ENCODE measurements around the gene TMEM134. TPM values are rescaled to one million over a fixed set of nuclear protein-coding genes. Genes with fewer than 3 reads are reported as not detected.
"Not testable (repeated sequence)": the region's sequence is repeated elsewhere in the genome, so short reads cannot be mapped to it uniquely, and the experiment has no call there.

TMEM134 gene
- total RNA-seq, 1 donor from 2014 or later: 38.9 TPM

DNA sequence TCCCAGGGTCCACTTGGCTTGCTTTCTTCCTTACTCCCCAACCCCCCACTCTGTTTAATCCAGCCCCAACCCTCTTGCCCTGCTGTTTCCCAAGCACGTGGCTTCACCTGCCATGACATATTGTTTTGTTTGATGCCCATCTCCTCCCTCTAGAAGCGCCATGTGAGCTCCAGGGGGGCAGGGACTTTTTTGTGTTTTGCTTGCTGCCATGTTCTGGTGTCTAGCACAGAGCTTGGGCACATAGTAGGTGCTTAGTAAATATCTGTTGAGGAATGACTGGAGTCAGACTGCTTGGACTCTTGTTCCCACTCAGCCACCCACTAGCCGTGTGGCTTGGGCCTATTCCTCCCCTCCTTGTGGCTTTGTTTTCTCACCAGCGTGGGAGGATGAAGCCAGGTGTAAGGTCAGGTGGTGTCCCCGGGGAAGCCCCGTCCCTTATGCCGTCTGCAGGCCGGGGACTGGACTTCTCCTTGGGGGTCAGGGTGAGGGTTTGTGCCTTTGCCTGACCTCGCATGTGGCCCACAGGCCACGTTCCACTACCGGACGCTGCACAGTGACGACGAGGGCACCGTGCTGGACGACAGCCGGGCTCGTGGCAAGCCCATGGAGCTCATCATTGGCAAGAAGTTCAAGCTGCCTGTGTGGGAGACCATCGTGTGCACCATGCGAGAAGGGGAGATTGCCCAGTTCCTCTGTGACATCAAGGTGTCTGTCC lies 17.6 kb upstream of the TMEM134 start:
- no peak for ATAC-seq
- DNase-seq (ENCODE audit: low spot score): no peak

DNA sequence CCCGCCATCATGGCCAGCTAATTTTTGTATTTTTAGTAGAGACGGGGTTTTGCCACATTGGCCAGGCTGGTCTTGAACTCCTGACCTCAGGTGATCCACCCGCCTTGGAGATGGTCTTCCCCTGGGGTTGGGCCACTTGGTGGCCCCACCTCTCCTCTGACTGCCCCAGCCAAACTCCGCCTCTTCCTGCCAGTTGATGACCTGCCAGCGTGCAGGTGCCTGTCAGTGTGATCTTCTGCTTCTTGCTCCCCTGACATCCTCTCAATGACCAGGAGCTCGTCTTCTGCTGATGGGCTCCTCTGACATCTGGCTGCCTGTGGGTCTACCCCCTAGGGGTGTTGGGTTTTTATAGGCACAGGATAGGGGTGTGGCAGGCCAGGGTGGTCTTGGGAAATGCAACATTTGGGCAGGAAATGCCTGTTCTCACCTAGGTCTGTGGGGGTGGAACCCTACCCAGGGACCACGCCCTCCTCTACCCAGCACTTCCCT lies 16.9 kb upstream of the TMEM134 start:
- ATAC-seq; DNase-seq (ENCODE audit: low spot score): not testable (repeated sequence)

DNA sequence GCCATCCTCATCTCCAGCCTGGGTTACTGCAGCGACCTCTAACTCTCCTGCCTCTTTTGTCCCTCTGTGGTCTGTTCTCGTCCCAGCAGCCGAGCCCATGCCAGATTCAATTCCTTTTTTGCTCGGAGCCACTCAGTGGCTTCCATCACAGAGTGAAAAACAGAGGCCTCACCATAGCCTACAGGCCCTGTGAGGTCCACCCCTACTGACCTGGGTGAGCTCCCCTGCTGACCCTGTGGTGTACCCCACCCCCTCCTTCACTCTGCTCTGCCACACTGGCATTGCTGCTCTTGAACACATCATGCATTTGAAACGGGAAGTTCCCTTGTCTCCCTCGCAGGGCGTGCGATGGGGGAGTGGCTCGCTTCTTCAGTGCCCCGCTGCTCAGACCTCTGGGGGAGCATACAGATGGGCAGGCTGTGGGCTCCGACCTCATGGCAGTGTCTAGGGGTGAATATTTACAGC lies 15.8 kb upstream of the TMEM134 start:
- DNase-seq (ENCODE audit: low spot score): no peak

DNA sequence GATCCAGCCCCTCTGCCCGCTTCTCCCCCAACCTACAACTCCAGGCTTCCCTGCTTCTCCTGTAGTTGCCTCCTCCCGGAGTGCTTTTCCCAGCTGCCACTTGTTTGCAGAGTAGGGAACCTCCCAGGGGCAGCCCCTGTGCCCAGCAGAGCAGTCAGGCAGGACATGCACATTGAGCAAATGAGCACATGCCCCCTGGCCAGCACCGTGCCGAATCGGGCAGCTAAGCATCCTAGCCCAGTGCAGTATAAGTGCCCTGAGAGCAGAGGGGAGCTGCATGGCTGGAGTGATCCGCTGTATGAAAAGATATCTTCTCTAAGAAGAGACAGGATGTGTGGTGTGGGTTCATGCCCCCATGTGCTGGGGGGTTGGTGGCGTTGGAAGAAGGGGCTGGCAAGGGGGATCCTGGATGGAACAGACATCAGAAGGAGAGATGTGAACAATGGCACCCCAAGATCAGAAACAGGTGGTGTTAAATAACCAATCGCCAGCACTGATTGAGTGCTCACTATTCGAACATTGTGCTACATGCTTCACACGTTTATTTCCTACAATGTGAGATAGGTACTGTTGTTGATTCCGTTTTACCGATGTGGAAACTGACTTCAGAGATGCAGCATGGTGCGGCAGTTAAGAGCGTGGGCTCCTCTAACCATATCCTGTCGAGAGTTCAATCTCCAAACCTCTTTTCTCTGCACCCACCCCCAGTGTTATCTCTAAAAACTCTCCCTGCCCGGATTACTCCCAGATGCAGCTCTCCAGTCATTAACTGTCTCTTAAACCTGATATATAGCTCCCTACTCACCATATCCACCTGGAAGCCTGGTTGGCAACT lies 15.0 kb upstream of the TMEM134 start:
- ATAC-seq (no peak), DNase-seq (ENCODE audit: low spot score) (no peak)

More for the DNA sequence above, 15.8 kb upstream of the TMEM134 start:
- ATAC-seq: no peak

DNA sequence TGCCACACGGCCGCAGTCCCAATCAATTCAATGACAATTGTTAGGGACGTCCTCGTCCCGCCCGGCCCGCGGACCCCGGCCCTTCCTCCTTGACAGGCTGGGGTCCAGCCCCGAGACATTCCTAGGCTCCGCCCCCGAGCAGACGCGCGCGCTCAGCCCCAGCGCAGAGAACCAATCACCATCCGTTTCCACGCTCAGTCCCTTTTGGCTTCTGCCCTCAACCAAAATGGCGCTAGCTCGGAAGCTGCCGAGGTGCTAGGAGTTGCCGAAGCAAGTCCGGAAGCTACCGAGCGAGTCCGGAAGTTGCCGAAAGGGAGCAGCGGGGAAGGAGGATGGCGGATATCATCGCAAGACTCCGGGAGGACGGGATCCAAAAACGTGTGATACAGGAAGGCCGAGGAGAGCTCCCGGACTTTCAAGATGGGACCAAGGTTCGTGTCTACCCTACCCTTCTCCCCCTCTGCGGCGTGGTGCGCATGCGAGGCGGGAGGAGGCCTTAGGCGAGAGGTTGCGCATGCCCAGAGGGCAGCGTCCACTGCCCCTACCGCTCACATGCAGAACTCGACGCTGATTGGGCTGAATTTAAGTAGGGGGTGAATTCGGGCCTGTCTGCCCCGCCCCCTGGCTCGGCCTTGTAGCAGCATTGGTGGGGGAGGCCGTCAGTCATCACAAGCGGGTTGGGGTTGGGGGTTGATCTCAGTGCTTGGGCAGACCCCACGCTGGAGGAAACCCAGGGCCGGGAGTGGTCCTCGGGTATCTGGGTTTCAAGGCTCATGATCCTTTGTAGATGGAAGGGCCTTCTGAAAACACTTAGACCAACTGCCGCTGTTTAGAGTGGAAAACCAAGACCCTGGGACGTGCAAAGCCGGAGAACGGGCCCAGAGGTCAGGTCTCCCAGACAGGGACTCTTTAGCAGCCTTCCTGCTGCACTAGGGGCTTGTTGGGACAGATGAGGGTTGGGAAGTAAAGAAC lies 14.1 kb upstream of the TMEM134 start, which contains the start of gene AIP:
Gene AIP (plus strand): TSS at position 200 of the 972 bp plus-strand sequence. CDS start 133 bp downstream, at position 333.
- DNase-seq (ENCODE audit: low spot score): peak; percentile 98
- ATAC-seq: peak; percentile 98

DNA sequence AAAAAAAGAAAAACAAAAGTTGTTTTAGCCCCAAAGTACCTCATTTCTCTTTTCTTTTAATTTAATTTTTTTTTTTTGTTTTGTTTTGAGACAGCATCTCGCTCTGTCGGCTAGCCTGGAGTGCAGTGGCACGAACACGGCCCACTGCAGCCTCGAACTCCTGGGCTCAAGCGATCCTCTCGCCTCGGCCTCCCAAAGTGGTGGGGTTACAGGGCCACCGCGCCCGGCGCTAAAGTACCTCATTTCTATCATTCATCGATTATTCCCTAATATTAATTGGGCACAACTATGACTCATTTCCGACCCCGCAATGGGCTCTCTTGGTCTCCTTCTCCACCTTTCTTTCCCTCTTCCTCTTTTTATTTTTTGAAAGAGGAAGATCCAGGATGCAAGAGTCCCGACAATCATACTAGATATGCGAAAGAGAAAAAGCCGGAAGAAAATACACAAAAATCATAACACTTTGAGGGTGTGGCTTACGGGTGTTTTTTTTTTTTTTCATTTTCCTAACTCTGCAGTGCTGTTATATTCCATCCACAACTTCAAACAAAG lies 13.3 kb upstream of the TMEM134 start:
- no peak for ATAC-seq

DNA sequence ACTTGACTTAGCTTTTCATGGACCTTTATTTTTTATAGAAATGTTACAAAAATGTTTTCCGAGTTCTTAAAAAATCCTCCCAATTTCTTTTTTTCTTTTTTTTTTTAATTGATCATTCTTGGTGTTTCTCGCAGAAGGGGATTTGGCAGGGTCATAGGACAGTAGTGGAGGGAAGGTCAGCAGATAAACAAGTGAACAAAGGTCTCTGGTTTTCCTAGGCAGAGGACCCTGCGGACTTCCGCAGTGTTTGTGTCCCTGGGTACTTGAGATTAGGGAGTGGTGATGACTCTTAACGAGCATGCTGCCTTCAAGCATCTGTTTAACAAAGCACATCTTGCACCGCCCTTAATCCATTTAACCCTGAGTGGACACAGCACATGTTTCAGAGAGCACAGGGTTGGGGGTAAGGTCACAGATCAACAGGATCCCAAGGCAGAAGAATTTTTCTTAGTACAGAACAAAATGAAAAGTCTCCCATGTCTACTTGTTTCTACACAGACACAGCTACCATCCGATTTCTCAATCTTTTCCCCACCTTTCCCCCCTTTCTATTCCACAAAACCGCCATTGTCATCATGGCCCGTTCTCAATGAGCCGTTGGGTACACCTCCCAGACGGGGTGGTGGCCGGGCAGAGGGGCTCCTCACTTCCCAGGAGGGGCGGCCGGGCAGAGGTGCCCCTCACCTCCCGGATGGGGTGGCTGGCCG lies 8.4 kb upstream of the TMEM134 start:
- not testable (repeated sequence) for ATAC-seq; DNase-seq (ENCODE audit: low spot score)

More for the DNA sequence above, 13.3 kb upstream of the TMEM134 start:
- no peak for DNase-seq (ENCODE audit: low spot score)

DNA sequence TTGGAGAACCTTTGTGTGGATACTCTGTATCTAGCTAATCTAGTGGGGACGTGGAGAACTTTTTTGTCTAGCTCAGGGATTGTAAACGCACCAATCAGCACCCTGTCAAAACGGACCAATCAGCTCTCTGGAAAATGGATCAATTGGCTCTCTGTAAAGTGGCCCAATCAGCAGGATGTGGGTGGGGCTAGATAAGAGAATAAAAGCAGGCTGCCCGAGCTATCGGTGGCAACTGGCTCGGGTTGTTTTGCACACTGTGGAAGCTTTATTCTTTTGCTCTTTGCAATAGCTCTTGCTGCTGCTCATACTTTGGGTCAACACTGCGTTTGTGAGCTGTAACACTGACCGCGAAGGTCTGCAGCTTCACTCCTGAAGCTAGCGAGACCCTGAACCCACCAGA lies 7.6 kb upstream of the TMEM134 start:
- DNase-seq (ENCODE audit: low spot score); ATAC-seq: not testable (repeated sequence)

DNA sequence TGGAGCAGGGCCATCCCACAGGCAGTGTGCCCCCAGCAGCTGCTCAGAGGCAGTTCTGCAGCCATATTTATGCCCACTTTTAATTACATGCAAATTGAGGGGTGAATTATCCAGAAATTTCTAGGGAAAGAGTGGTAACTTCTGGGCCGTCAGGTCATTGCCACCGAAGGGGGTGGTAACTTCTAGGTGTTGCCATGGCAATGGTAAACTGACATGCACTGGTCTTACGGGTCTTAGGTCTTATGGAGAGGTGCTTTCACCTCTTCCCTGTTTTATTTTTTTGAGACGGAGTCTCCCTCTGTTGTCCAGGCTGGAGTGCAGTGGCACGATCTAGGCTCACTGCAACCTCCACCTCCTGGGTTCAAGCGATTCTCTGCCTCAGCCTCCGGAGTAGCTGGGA lies 3.8 kb upstream of the TMEM134 start:
- ATAC-seq: no peak
- DNase-seq (ENCODE audit: low spot score): no peak

DNA sequence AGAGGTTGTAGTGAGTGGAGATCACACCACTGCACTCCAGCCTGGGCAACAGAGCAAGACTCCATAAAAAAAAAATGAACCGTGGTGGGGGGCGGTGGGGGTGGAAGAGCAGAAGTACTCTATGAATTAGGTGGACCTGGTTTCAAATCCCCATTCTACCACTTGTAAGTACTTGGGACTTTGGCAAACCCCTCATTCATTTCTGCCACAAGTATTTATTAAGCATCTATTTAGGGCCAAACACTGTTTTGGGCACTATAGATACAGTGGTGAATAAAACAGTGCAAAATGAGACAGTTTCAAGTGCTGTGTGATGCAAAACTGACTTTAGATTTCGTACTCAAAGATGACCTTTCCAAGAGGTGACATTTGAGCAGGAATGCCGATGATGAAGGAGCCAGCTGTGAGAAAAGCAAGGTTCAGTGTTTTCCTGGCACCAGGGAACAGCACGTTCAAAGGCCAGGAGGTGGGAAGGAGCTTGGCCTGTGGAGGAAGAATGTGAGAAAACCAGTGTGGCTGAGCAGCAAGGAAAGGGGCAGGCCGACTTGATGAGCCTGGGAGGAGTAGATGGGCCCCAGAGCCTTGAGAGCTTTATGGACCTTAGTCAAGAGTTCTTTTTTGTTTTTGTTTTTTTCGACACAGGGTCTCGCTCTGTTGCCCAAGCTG lies 1.4 kb upstream of the TMEM134 start:
- ATAC-seq (no peak), DNase-seq (ENCODE audit: low spot score) (no peak)

DNA sequence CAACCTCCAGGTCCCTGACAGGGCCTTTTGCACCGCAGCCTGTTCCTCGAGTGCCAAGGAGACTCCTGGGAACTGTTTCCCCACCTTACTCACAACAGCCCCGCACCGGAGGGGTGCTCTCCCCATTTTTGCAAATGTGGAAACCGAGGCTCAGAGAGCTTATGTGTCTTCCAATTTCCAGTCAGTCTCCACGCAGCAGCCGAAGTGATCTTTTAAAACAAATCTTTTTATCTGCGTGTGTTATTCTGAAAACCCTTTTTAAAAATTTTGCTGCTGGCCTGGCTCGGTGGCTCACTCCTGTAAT lies 409 bp upstream of the TMEM134 start:
- no peak for ATAC-seq
- no peak for DNase-seq (ENCODE audit: low spot score)

DNA sequence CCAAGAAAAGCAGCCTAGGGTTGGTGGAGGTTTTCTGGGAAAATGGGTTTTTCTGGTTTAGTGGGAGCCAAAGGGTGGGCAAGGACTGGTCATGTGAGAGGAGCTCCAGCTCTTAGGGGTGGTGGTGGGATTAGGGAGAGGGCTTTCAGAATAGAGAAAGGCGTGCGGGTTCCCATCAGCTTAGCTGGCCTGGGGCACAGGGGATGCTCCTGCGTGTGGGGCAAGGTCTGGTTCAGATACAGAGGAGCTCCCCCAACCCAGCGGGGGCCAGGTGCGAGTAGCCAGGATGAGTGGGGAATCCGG lies 644 bp downstream of the TMEM134 start:
- no peak for DNase-seq (ENCODE audit: low spot score)
- ATAC-seq: peak; percentile 0

DNA sequence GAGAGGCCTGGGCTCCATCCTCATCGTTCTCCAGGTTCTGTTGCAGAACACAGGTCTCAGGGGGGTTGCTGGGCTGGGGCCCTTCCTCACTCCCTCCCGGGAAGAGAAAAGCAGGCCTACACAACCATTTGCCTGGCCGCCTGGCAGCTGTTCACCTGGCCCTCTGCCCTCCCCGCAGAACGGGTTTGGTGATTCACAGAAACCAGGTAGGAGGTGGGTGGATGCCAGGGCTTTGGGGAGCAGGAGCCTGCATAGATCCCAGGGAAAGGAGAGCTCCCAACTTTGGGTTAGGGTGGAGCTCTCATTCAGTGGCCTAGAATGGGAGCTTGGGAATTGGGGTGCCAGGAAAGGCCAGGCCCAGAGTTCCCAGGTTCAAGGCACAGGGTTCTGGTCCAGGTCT lies 995 bp downstream of the TMEM134 start:
- DNase-seq (ENCODE audit: low spot score) (peak; percentile 90), ATAC-seq (peak; percentile 41)

DNA sequence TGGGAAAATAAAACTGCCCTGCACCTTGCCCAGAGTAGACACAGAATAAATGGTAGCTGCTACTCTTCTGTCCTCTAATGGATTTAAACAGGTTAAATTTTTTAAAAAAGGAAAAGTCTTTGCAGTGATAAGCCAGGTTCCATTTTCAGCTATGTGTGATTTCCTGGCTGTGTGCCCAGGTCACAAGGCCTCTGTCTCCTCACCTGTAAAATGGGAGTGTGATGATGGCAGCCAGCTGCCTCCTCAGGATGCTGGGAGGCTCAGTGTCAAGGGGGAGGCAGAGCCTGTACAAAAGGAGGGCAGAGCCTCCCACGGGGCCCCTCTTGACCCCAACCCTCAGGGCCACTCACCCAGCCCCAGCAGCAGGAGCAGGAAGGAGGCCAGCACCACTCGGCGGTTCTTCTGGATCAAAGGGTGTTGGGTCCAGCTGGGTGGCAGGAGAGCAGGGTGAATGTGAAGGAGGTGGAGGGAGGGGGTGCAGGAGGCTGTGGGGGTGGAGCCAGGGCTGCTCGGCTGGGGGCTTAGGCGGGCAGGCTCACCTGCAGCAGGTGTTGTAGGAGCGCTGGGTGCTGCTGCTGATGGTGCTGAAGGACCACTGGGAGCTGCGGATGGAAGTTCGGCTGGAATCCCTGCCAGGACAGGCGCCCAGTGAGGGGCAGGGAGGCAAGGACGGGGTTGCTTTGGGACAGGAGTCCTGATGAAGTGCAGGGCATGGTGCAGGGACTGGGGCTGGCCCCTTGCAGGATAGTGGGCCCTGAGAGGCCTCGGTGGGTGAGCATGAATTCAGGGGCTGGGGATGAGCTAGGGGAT lies 1.9 kb downstream of the TMEM134 start:
- no peak for ATAC-seq
- no peak for DNase-seq (ENCODE audit: low spot score)

DNA sequence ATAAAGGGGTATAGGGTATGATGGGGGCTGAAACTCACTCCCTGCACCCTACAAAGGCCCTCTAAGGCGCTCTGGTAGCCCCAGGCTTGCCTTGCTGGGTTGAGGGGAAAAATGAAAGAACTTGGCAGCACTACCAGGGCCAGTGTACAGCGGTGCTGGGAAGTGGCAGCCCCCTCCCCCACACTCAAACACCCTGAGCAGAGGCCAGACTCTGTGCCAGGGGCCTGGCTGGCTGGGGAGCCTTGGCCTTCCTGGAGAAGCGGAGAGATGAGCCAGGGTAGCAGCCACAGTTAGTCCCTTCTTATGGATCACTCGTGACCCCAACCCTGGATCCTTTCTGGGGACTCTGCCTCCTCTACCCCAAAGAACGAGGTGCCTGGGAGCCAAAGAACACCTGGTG lies 2.7 kb downstream of the TMEM134 start:
- peak; percentile 5 for ATAC-seq
- peak; percentile 69 for DNase-seq (ENCODE audit: low spot score)

DNA sequence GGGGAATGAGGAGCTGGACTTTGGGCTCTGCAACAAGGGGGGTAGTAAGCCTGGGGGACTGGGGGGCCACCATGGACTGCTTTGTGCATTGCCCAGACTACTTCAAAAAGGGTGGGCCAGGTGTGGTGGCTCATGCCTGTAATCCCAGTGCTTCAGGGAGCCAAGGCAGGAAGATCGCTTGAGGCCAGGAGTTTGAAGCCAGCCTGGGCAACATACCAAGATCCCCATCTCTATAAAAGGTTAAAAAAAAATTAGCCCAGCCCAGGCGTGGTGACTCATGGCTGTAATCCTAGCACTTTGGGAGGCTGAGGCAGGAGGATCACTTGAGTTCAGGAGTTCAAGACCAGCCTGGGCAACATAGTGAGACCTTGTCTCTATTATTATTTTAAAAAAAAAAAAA lies 3.5 kb downstream of the TMEM134 start:
- ATAC-seq; DNase-seq (ENCODE audit: low spot score): not testable (repeated sequence)

DNA sequence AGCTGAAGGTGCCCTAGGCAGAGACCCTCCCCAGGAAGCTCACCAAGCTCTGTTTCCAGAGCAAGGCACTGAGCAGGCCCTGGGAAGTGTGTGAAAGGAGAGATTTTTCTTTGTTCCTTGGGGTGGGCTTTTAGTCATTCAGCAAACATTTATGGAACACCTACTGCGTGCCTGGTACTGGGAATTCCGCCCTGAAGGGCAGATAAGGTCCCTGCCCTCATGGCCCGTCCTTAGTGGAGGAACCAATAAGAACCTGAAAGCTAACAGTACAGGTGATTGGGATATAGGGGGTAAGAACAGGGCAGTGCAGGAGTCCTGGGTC lies 3.9 kb downstream of the TMEM134 start:
- DNase-seq (ENCODE audit: low spot score) (no peak), ATAC-seq (no peak)

DNA sequence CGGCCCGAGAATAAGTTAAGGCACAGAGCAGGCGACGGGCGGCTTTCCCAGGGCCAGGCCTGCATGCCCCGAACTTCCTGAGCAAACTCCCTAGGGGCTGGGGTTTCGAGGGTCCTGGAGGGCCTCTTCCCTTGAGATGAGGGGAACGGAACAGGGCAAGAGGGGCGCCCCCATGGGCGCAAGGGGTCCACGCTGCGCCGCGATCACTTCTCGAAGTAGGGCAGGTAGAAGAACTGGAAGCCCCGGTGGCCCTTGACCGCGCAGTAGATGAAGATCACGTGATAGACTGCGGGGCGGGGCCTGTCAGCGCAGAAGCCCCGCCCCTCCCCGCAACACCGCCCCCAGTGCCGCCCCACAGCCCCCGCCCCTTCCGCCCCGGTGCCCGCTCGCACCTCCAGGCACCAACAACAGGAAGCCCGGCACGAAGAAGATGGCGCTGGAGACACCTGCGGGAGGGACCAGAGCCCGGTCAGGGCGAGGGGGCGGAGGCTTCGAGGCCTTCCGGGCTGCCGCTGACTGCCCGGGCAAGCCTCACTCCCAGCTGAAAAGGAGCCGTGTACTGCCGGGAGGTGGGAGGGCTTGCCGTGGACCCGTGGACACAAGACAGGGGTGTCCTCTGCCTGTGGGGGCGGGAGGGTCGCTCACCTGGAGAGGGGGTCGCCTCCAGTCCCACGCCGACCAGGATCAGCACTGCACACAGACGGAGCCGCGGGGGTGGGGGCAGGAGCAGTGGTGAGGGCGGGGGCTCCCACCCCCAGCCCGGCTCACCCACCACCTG lies 4.5 kb downstream of the TMEM134 start:
- peak; percentile 73 for ATAC-seq
- peak; percentile 93 for DNase-seq (ENCODE audit: low spot score)

Data from left lobe of liver (tissue), 2 donors.